Endothelial cell of umbilical vein (primary cell): ENCODE measurements around the gene MUC4.

Experiments used
- EZH2 ChIP-seq: IDR thresholded peaks from 2 replicates; pipeline ENCODE4 v1.6.1; 2012; ENCODE audit warnings: borderline replicate concordance, low read depth, mild to moderate bottlenecking, moderate library complexity, low read length, inconsistent platforms; ENCODE audit not compliant: severe bottlenecking
- FOS ChIP-seq: IDR thresholded peaks from 2 replicates; pipeline ENCODE4 v1.6.1; 2011; ENCODE audit warnings: mild to moderate bottlenecking, low read length, moderate library complexity, borderline replicate concordance; ENCODE audit not compliant: insufficient read depth
- GATA2 ChIP-seq: IDR thresholded peaks from 2 replicates; pipeline ENCODE4 v1.7.0; 2011; ENCODE audit warnings: low read depth, mild to moderate bottlenecking, moderate library complexity, mixed read lengths, low read length; ENCODE audit not compliant: insufficient read length, insufficient read depth
- JUN ChIP-seq: IDR thresholded peaks from 2 replicates; pipeline ENCODE4 v1.6.1; 2011; ENCODE audit warnings: borderline replicate concordance, low read depth; ENCODE audit not compliant: insufficient read length, insufficient read depth
- MYC ChIP-seq: IDR thresholded peaks from one replicate; pipeline ENCODE4 v1.6.1; 2011; ENCODE audit warnings: mild to moderate bottlenecking, low read depth, low read length
- POLR2A ChIP-seq: IDR thresholded peaks from 2 replicates; pipeline ENCODE4 v1.6.1; 2012; ENCODE audit warnings: low read depth, mild to moderate bottlenecking, control low read depth, low read length
- POLR2AphosphoS5 ChIP-seq: IDR thresholded peaks from 2 replicates; pipeline ENCODE4 v1.6.1; 2012; ENCODE audit warnings: low read depth, mild to moderate bottlenecking, control low read depth, low read length, moderate library complexity; ENCODE audit not compliant: insufficient read depth
- TF ChIP-seq, protein P1 (sequence below), 2 donors: IDR thresholded peaks; 1 replicate in 1 of 2; 2 replicates in 1 of 2; pipeline ENCODE4 v1.5.1; 2011; ENCODE audit warnings: low read length in 2 of 2, mild to moderate bottlenecking in 2 of 2, moderate library complexity in 2 of 2, control low read depth in 1 of 2, inconsistent platforms in 1 of 2, low read depth in 1 of 2; ENCODE audit not compliant: insufficient read depth in 1 of 2; ENCODE audit errors: extremely low read depth in 1 of 2
- TF ChIP-seq, protein P2 (sequence below): IDR thresholded peaks from 2 replicates; pipeline ENCODE4 v1.6.1; 2011; ENCODE audit not compliant: insufficient read depth, insufficient read length

DNA sequence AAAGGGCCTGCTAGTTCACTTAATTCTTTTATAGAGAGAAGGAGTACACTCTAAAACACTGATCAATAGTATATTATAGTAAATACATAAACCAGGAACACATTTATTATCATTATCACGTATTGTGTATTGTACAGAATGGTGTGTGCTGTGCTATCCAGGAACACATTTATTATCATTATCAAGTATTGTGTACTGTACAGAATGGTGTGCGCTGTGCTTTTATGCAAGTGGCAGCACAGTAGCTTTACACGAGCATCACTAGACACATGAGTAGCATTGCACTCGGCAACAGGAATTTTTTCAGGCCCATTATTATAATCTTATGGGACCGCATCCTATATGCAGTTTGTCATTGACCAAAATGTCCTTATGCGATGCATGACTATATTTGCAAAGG, 111.9 kb downstream of the MUC4 start:
- TF ChIP-seq POLR2A: no peak
- TF ChIP-seq, protein P1, sequence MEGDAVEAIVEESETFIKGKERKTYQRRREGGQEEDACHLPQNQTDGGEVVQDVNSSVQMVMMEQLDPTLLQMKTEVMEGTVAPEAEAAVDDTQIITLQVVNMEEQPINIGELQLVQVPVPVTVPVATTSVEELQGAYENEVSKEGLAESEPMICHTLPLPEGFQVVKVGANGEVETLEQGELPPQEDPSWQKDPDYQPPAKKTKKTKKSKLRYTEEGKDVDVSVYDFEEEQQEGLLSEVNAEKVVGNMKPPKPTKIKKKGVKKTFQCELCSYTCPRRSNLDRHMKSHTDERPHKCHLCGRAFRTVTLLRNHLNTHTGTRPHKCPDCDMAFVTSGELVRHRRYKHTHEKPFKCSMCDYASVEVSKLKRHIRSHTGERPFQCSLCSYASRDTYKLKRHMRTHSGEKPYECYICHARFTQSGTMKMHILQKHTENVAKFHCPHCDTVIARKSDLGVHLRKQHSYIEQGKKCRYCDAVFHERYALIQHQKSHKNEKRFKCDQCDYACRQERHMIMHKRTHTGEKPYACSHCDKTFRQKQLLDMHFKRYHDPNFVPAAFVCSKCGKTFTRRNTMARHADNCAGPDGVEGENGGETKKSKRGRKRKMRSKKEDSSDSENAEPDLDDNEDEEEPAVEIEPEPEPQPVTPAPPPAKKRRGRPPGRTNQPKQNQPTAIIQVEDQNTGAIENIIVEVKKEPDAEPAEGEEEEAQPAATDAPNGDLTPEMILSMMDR (IDR thresholded peaks at IDR 0.05; ENCODE audit: extremely low read depth in 1 of 2, insufficient read depth in 1 of 2, low read depth in 1 of 2, low read length in 2 of 2): no peak
- no peak for TF ChIP-seq EZH2
- TF ChIP-seq POLR2AphosphoS5: no peak
- no peak for TF ChIP-seq MYC
- TF ChIP-seq FOS: no peak
- no peak for TF ChIP-seq JUN
- TF ChIP-seq, protein P2, sequence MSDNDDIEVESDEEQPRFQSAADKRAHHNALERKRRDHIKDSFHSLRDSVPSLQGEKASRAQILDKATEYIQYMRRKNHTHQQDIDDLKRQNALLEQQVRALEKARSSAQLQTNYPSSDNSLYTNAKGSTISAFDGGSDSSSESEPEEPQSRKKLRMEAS: no peak
- no peak for TF ChIP-seq GATA2
